Sigmoid colon (tissue), 3 donors: Measurements from ENCODE around the gene TAGLN.

Experiments used
- CTCF ChIP-seq, 4 experiments: fragments of 450-650 bp in 3 of 4; fragments of 200-600 bp in 1 of 4; IDR thresholded peaks; one replicate each; pipeline ENCODE4 v1.5.1; 2016 to 2019; ENCODE audit warnings: antibody characterized with exemption in 4 of 4, mild to moderate bottlenecking in 3 of 4, moderate library complexity in 2 of 4
- POLR2A ChIP-seq, 2 donors: fragments of 450-650 bp; IDR thresholded peaks; one replicate each; pipeline ENCODE4 v1.6.1; 2016; ENCODE audit warnings: antibody characterized with exemption in 2 of 2, mild to moderate bottlenecking in 2 of 2, moderate library complexity in 2 of 2

GRCh38 chr11:117157507-117157906 is 41.7 kb upstream of the TAGLN start:
- TF ChIP-seq CTCF (IDR thresholded peaks at IDR 0.05) (no peak), POLR2A (IDR thresholded peaks at IDR 0.05) (no peak)
